Left ventricle myocardium inferior (tissue), 1 donor: ENCODE data around the gene HS3ST4. TPM values are rescaled to one million over a fixed set of nuclear protein-coding genes. Genes with fewer than 3 reads are reported as not detected.

Experiments used
- DNase-seq: peaks from one replicate; pipeline ENCODE4 v3.0.0-alpha.2; 2020
- H3K27ac ChIP-seq: fragments of 200-600 bp; replicated peaks from 2 replicates; pipeline ENCODE4 v1.8.0; 2021
- H3K27me3 ChIP-seq: fragments of 200-600 bp; 2 replicates; pipeline ENCODE4 v1.8.0; 2021; ENCODE audit warnings: low read depth
- H3K36me3 ChIP-seq: fragments of 200-600 bp; 2 replicates; pipeline ENCODE4 v1.8.0; 2021
- H3K4me1 ChIP-seq: fragments of 200-600 bp; 2 replicates; pipeline ENCODE4 v1.8.0; 2021
- H3K4me3 ChIP-seq: fragments of 200-600 bp; 2 replicates; pipeline ENCODE4 v1.8.0; 2021; ENCODE audit warnings: mild to moderate bottlenecking, moderate library complexity
- H3K9me3 ChIP-seq: fragments of 200-600 bp; replicated peaks from 2 replicates; pipeline ENCODE4 v1.8.0; 2021
- CTCF ChIP-seq: fragments of 200-600 bp; IDR thresholded peaks from 2 replicates; pipeline ENCODE4 v1.8.0; 2021; ENCODE audit warnings: antibody characterized with exemption, mild to moderate bottlenecking, borderline replicate concordance
- intact Hi-C: fragments of 100-400 bp; cut with micrococcal nuclease; formaldehyde crosslinking; loops from one replicate; pipeline ENCODE4 v1.11.0; 2022
- total RNA-seq: library from RNA; stranded (reverse); fragmentation: NEBNext Ultra II Directional; extraction: Animal tissue kit (Norgen Biotek cat#: 25700); gene quantifications from one replicate; pipeline ENCODE4 v1.2.1, GENCODE V29; 2021
- donor health status: DM: no; HTN: yes; CAD: no; lungs with severe emphysema.

HS3ST4 gene
- total RNA-seq, 1 donor from 2014 or later, result not detected

GRCh38 chr16:25689137-25689836 is 2.5 kb upstream of the HS3ST4 start:
- TF ChIP-seq CTCF, result no peak
- no peak overlapping the region for H3K27ac ChIP-seq
- DNase-seq, result no peak
- H3K4me3 ChIP-seq, result no peak overlapping the region
- no peaks in the 10 kb centered on the region for H3K36me3 ChIP-seq
- H3K4me1 ChIP-seq, result peaks cover 9% of the 10 kb centered on the region
- peaks cover 11% of the 10 kb centered on the region for H3K9me3 ChIP-seq
- peaks cover 71% of the 10 kb centered on the region for H3K27me3 ChIP-seq
- intact Hi-C loops, result no loop called here

- Histone ChIP-seq H3K27me3 (peaks cover 79% of the 10 kb centered on the region), H3K4me1 (peaks cover 9% of the 10 kb centered on the region), H3K27ac (no peak overlapping the region), H3K4me3 (no peak overlapping the region), H3K36me3 (no peaks in the 10 kb centered on the region), H3K9me3 (peaks cover 3% of the 10 kb centered on the region)
- TF ChIP-seq CTCF, result no peak
- DNase-seq, result no peak
- intact Hi-C loops, result no loop called here
Measured at GRCh38 chr16:25690552-25691143, 1.1 kb upstream of the HS3ST4 start.

- H3K27me3 ChIP-seq, result peaks cover 95% of the 10 kb centered on the region
- DNase-seq, result no peak
- intact Hi-C loops, result no loop called here
- H3K27ac ChIP-seq, result no peak overlapping the region
- H3K4me1 ChIP-seq, result peaks cover 9% of the 10 kb centered on the region
- peak overlapping the region; percentile 40 for H3K4me3 ChIP-seq
- H3K9me3 ChIP-seq, result no peaks in the 10 kb centered on the region
- no peaks in the 10 kb centered on the region for H3K36me3 ChIP-seq
- TF ChIP-seq CTCF, result no peak
Measured at GRCh38 chr16:25692351-25692741, 587 bp downstream of the HS3ST4 start.

- Histone ChIP-seq H3K4me1 (peaks cover 9% of the 10 kb centered on the region), H3K9me3 (no peaks in the 10 kb centered on the region), H3K4me3 (peak overlapping the region; percentile 40), H3K27ac (no peak overlapping the region), H3K36me3 (no peaks in the 10 kb centered on the region), H3K27me3 (peaks cover 96% of the 10 kb centered on the region)
- intact Hi-C loops, result no loop called here
- no peak for DNase-seq
- TF ChIP-seq CTCF, result no peak
Measured at GRCh38 chr16:25692742-25693508, 1.2 kb downstream of the HS3ST4 start.

- peaks cover 9% of the 10 kb centered on the region for H3K4me1 ChIP-seq
- no peak overlapping the region for H3K4me3 ChIP-seq
- intact Hi-C loops, result no loop called here
- TF ChIP-seq CTCF, result no peak
- peaks cover 98% of the 10 kb centered on the region for H3K27me3 ChIP-seq
- no peak for DNase-seq
- H3K36me3 ChIP-seq, result no peaks in the 10 kb centered on the region
- no peaks in the 10 kb centered on the region for H3K9me3 ChIP-seq
- H3K27ac ChIP-seq, result no peak overlapping the region
Measured at GRCh38 chr16:25693631-25694030, 1.9 kb downstream of the HS3ST4 start.
